K562 (cell line): ENCODE measurements around the gene VPS33A. TPM values are rescaled to one million over a fixed set of nuclear protein-coding genes. Genes with fewer than 3 reads are reported as not detected.

Experiments
- BRCA1 ChIP-seq, 2 experiments: fragments of 450-650 bp in 1 of 2; sonication (generic) in 1 of 2; formaldehyde crosslinking in 1 of 2; IDR thresholded peaks; 2 replicates each; pipeline versions ENCODE4 v1.5.0 to v1.6.1; 2017 to 2020; ENCODE audit warnings: mild to moderate bottlenecking in 1 of 2, missing genetic modification reagents in 1 of 2
- CEBPG ChIP-seq, 3 experiments: fragments of 200-800 bp in 1 of 3; sonication (Bioruptor generic) in 1 of 3; sonication (generic) in 1 of 3; formaldehyde crosslinking in 1 of 3; IDR thresholded peaks in 2 of 3; conservative IDR thresholded peaks in 1 of 3; 2 replicates each; pipeline versions ENCODE4 v1.6.1 to v1.8.0; 2016 to 2022; ENCODE audit warnings: missing compliant biosample characterization in 2 of 3, missing genetic modification characterization in 2 of 3, mild to moderate bottlenecking in 1 of 3, missing genetic modification reagents in 1 of 3
- CTBP1 ChIP-seq: fragments of 450-650 bp; IDR thresholded peaks from 2 replicates; pipeline ENCODE4 v1.6.1; 2016; ENCODE audit warnings: borderline replicate concordance
- DACH1 ChIP-seq: fragments of 450-650 bp; IDR thresholded peaks from 2 replicates; pipeline ENCODE4 v1.6.1; 2018; ENCODE audit not compliant: partially characterized antibody
- NFE2 ChIP-seq: IDR thresholded peaks from 2 replicates; pipeline ENCODE4 v1.6.1; 2014; ENCODE audit warnings: antibody characterized with exemption, low read depth
- NR4A1 ChIP-seq, 2 experiments: fragments of 250-450 bp in 1 of 2; fragments of 450-650 bp in 1 of 2; sonication (Bioruptor Pico) in 1 of 2; IDR thresholded peaks; 2 replicates each; pipeline versions ENCODE4 v1.4.0 to v1.6.1; 2016 to 2020; ENCODE audit warnings: mild to moderate bottlenecking in 2 of 2, missing compliant biosample characterization in 1 of 2, missing genetic modification characterization in 1 of 2, moderate library complexity in 1 of 2
- RBM34 ChIP-seq: fragments of 200-400 bp; formaldehyde crosslinking; IDR thresholded peaks from 2 replicates; pipeline ENCODE4 v1.6.1; 2018; ENCODE audit warnings: low read length, borderline replicate concordance; ENCODE audit not compliant: insufficient read depth
- THRB ChIP-seq: fragments of 450-650 bp; formaldehyde crosslinking; conservative IDR thresholded peaks from 2 replicates; pipeline ENCODE4 v1.4.0; 2022; ENCODE audit warnings: mild to moderate bottlenecking, missing genetic modification characterization
- ZBTB8A ChIP-seq: fragments of 450-650 bp; IDR thresholded peaks from 2 replicates; pipeline ENCODE4 v1.6.1; 2018; ENCODE audit warnings: mild to moderate bottlenecking, moderate library complexity; ENCODE audit not compliant: partially characterized antibody
- ZNF561 ChIP-seq: fragments of 450-650 bp; formaldehyde crosslinking; conservative IDR thresholded peaks from 2 replicates; pipeline ENCODE4 v1.4.0; 2020; ENCODE audit warnings: mild to moderate bottlenecking, moderate library complexity
- polyA plus RNA-seq, 8 experiments: library from polyadenylated mRNA; depleted of rRNA in 4 of 8; stranded (reverse) in 5 of 8; unstranded in 3 of 8; fragments of >200 nt; fragmentation: Nextera tagmentation in 2 of 8; fragmentation: Illumina TruSeq in 1 of 8; extraction: Ambion mirVana in 2 of 8; extraction: Trizol in 1 of 8; gene quantifications; 2 replicates each; pipeline versions ENCODE4 v1.2.1 to v1.2.3, GENCODE V29; 2011 to 2014; ENCODE audit warnings: inconsistent platforms in 1 of 8, missing spikeins in 1 of 8
- total RNA-seq, 7 experiments: library from RNA; depleted of rRNA in 6 of 7; stranded (reverse); fragments of >200 nt in 6 of 7; fragmentation: Illumina TruSeq in 2 of 7; extraction: Trizol in 2 of 7; gene quantifications; 2 replicates each; pipeline versions ENCODE4 v1.2.1 to v1.2.3, GENCODE V29; 2011 to 2021; ENCODE audit warnings: low replicate concordance in 1 of 7
- TF ChIP-seq, protein P1 (sequence below): fragments of 150-350 bp; IDR thresholded peaks from 2 replicates; pipeline ENCODE4 v1.6.1; 2014; ENCODE audit warnings: low read depth, mild to moderate bottlenecking, low read length, borderline replicate concordance
- TF ChIP-seq, protein P2 (sequence below): IDR thresholded peaks from 2 replicates; pipeline ENCODE4 v1.6.1; 2011; ENCODE audit warnings: borderline replicate concordance, low read depth, mild to moderate bottlenecking, moderate library complexity, low read length; ENCODE audit not compliant: insufficient read depth, poor library complexity, severe bottlenecking
- TF ChIP-seq, protein P3 (sequence below): sonication (generic); formaldehyde crosslinking; IDR thresholded peaks from 2 replicates; pipeline ENCODE4 v1.8.1; 2023; ENCODE audit warnings: mild to moderate bottlenecking, missing genetic modification reagents, moderate library complexity

Gene VPS33A
- total and polyA plus RNA-seq, 9 of the 15 experiments (the other 6 are each of a cell fraction or from before 2014, with no cell fraction given): 10.6 to 34.3 (median 25.3) TPM

DNA sequence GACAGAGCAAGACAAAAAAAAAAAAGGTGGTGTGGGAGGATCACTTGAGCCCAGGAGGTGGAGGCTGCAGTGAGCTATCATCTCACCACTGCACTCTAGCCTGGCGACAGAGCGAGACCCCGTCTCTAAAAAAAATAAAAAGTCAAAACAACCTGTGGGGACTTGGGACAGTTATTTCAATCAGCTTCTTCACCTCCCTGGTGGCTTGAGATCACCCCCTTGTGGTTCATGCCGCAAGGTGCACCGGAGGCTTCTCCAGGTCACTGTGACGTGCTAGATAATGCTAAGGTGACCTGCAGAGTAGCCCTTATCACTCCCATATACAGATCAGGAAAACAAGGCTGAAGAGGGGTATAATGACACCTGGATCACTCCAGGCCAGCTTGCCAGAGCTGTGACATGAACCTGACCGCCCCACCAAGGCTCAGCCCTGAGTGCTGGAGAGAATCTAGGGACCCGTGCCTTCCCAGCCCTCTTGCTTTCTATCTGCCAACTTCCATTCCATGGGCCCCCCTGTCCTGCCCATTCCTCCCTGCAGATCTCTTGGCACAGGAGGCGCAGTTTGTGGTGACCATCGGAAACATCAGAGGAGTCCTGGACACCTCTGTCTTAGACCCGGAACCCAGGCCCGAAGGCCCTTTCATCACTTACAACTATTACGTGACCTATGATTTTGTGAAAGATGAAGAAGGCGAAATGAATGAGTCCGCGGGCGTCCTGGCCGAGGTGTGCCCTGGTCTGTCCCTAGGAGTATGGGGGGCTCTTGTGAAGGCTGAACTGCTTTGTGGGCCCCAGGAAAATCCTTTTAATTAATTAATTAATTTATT lies 75.2 kb downstream of the VPS33A start (continued):
- TF ChIP-seq, protein P1, sequence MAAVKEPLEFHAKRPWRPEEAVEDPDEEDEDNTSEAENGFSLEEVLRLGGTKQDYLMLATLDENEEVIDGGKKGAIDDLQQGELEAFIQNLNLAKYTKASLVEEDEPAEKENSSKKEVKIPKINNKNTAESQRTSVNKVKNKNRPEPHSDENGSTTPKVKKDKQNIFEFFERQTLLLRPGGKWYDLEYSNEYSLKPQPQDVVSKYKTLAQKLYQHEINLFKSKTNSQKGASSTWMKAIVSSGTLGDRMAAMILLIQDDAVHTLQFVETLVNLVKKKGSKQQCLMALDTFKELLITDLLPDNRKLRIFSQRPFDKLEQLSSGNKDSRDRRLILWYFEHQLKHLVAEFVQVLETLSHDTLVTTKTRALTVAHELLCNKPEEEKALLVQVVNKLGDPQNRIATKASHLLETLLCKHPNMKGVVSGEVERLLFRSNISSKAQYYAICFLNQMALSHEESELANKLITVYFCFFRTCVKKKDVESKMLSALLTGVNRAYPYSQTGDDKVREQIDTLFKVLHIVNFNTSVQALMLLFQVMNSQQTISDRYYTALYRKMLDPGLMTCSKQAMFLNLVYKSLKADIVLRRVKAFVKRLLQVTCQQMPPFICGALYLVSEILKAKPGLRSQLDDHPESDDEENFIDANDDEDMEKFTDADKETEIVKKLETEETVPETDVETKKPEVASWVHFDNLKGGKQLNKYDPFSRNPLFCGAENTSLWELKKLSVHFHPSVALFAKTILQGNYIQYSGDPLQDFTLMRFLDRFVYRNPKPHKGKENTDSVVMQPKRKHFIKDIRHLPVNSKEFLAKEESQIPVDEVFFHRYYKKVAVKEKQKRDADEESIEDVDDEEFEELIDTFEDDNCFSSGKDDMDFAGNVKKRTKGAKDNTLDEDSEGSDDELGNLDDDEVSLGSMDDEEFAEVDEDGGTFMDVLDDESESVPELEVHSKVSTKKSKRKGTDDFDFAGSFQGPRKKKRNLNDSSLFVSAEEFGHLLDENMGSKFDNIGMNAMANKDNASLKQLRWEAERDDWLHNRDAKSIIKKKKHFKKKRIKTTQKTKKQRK: no peak
- TF ChIP-seq CEBPG (CRISPR knock-in tag; IDR thresholded peaks at IDR 0.05) (no peak), CEBPG (tag; conservative IDR thresholded peaks at IDR 0.05 in 1 of 2, IDR thresholded peaks at IDR 0.05 in 1 of 2) (no peak), NFE2 (no peak), NR4A1 (CRISPR knock-in tag; IDR thresholded peaks at IDR 0.05) (no peak), NR4A1 (tag; IDR thresholded peaks at IDR 0.05) (no peak), DACH1 (no peak), THRB (no peak), CTBP1 (peak; percentile 36; the same call in 1 of the 2 replicates), BRCA1 (IDR thresholded peaks at IDR 0.05) (no peak), BRCA1 (CRISPR knock-in tag; IDR thresholded peaks at IDR 0.05) (no peak), ZBTB8A (no peak), ZNF561 (CRISPR knock-in tag) (no peak), RBM34 (no peak)
- TF ChIP-seq, protein P2, sequence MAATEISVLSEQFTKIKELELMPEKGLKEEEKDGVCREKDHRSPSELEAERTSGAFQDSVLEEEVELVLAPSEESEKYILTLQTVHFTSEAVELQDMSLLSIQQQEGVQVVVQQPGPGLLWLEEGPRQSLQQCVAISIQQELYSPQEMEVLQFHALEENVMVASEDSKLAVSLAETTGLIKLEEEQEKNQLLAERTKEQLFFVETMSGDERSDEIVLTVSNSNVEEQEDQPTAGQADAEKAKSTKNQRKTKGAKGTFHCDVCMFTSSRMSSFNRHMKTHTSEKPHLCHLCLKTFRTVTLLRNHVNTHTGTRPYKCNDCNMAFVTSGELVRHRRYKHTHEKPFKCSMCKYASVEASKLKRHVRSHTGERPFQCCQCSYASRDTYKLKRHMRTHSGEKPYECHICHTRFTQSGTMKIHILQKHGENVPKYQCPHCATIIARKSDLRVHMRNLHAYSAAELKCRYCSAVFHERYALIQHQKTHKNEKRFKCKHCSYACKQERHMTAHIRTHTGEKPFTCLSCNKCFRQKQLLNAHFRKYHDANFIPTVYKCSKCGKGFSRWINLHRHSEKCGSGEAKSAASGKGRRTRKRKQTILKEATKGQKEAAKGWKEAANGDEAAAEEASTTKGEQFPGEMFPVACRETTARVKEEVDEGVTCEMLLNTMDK: no peak
- TF ChIP-seq, protein P3, sequence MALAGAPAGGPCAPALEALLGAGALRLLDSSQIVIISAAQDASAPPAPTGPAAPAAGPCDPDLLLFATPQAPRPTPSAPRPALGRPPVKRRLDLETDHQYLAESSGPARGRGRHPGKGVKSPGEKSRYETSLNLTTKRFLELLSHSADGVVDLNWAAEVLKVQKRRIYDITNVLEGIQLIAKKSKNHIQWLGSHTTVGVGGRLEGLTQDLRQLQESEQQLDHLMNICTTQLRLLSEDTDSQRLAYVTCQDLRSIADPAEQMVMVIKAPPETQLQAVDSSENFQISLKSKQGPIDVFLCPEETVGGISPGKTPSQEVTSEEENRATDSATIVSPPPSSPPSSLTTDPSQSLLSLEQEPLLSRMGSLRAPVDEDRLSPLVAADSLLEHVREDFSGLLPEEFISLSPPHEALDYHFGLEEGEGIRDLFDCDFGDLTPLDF (CRISPR knock-in tag): no peak
